AG04449 (cell line): ENCODE data around the gene ZMYM3.

ENCODE experiments used
- CTCF ChIA-PET: fragments of 350-600 bp; formaldehyde crosslinking; extraction: SDS; loops from one replicate; lab custom pipeline; 2021; ENCODE audit warnings: antibody characterized with exemption; lab: Yijun Ruan, JAX
- POLR2A ChIA-PET: fragments of 400-600, 350-600 bp; formaldehyde crosslinking; extraction: SDS; loops from one replicate; lab custom pipeline; 2020; ENCODE audit warnings: antibody characterized with exemption, inconsistent platforms; lab: Yijun Ruan, JAX
- DNase-seq: peaks from one replicate; pipeline ENCODE4 v3.0.0-alpha.2; 2010; ENCODE audit warnings: low read depth, low spot score
- H3K4me3 ChIP-seq: 2 replicates; pipeline ENCODE4 v1.5.1; 2011; ENCODE audit warnings: low read depth, mild to moderate bottlenecking, control low read depth, low read length
- TF ChIP-seq, protein P1 (sequence below): IDR thresholded peaks from one replicate; pipeline ENCODE4 v1.5.1; 2011; ENCODE audit warnings: mild to moderate bottlenecking, moderate library complexity, low read length, control low read depth, inconsistent platforms; ENCODE audit not compliant: insufficient read depth; ENCODE audit errors: missing control alignments

The ZMYM3 gene

DNA sequence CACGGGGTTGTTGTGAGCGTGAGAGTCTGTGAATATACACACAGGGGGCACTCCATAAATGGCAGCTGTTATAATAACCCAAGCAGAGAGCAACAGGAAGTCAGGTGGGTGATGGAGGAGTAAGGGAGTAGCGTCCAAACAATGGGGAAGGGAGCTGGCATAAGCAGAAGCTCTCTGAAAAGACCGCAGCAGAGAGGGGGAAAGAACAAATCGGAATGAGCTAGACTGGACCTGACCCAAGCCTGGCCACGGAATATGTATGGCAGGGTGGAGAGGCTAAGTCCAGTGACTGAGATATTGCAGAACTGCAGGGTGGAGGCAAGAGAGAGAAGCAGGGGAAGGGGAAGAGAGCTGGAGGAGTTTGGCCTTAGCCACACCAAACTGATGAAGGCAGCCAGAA, 37.5 kb downstream of the ZMYM3 start:
- H3K4me3 ChIP-seq: no peak overlapping the region
- TF ChIP-seq, protein P1, sequence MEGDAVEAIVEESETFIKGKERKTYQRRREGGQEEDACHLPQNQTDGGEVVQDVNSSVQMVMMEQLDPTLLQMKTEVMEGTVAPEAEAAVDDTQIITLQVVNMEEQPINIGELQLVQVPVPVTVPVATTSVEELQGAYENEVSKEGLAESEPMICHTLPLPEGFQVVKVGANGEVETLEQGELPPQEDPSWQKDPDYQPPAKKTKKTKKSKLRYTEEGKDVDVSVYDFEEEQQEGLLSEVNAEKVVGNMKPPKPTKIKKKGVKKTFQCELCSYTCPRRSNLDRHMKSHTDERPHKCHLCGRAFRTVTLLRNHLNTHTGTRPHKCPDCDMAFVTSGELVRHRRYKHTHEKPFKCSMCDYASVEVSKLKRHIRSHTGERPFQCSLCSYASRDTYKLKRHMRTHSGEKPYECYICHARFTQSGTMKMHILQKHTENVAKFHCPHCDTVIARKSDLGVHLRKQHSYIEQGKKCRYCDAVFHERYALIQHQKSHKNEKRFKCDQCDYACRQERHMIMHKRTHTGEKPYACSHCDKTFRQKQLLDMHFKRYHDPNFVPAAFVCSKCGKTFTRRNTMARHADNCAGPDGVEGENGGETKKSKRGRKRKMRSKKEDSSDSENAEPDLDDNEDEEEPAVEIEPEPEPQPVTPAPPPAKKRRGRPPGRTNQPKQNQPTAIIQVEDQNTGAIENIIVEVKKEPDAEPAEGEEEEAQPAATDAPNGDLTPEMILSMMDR: no peak
- POLR2A ChIA-PET: no interaction called here
- DNase-seq: no peak
- CTCF ChIA-PET: no interaction called here

DNA sequence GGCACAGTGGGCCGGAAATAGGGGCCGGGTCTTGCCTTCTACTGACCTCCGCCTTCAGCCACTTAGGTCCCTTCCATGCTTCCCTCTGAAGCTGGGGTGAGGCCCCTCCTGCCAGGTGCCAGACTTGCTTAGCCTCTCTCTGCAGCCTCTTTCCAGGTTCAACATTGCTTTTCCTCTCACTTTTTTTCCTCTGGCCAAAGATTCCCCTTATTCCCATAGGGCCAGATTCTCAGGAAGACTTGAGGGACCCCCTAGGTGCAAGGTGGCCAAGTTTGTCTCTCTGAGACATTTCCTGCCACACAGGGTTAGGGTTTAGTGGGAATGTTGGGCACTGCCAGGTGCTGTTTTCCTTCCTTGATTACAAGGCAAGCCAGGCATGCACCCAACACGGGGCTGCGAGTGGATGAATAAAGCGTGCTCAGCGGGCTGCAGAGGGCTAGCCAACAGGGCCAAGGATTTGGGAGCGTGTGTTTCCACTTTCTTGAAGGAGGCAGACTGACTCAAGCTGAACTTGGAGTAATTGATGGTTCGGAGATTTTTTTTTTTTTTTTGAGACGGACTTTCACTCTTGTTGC, 38.5 kb downstream of the ZMYM3 start:
- CTCF ChIA-PET: no interaction called here
- H3K4me3 ChIP-seq: no peak overlapping the region

DNA sequence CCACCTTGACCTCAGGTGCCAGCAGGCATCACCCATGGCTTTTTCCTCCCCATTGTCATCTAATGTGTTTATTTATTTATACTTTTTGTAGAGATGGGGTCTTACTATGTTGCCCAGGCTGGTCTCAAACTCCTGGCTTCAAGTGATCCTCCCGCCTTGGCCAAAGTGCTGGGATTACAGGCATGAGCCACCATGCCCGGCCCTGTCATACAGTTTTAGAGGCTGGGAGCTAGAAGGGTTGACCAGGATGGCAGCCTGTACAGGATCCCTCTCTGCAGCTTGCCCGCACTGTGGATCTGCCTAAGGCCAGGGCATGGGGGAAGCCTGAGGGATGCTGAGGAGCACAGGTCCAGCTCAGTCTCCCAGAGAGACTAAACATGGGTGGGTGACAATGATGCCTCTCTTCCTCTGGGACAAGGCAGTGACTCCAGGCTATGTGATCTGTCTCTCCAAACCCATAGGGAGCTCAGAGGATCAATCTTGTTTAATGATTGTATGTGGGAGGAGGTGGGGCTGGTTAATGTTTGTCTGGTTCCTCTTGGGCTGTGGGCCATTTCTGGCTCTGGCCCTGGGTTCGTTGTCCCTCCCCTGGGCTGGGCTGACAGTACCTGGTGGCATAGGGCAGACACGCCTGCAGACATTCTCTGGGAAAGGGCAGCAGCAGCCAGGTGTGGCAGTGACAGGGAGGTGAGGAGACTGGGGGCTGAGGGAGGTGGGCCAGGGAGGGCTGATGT, 39.2 kb downstream of the ZMYM3 start:
- ChIA-PET POLR2A (no interaction called here), CTCF (no interaction called here)
- TF ChIP-seq, protein P1: no peak
- no peak for DNase-seq
- no peak overlapping the region for H3K4me3 ChIP-seq

More for the DNA sequence above, 38.5 kb downstream of the ZMYM3 start:
- no peak for DNase-seq
- TF ChIP-seq, protein P1: no peak
- POLR2A ChIA-PET: no interaction called here

GRCh38 chrX:71214152-71214551, 39.8 kb downstream of the ZMYM3 start:
- ChIA-PET CTCF (no interaction called here), POLR2A (no interaction called here)
- no peak overlapping the region for H3K4me3 ChIP-seq
- DNase-seq: no peak
- TF ChIP-seq, protein P1: no peak

DNA sequence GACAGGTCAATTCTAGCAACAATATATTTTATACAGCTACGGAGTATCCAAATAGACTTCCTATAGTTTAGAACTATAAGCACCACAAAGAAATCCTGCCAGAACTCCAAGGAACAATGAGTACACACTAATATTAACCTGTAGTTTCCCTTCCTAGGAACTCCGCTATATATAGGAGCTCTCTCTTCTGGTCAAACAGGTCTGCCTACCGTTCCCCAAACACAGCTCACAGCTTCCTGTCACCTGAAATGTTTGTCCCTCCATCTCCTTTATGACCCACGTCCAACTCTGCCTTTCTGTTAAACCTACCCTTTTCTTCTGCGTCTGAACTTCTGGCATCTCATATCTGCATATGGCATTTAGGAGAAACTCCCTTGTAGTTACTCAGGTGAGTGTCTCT, 41.4 kb downstream of the ZMYM3 start:
- TF ChIP-seq, protein P1: no peak
- no peak overlapping the region for H3K4me3 ChIP-seq
- CTCF ChIA-PET: no interaction called here
- no peak for DNase-seq
- POLR2A ChIA-PET: no interaction called here

GRCh38 chrX:71210816-71211215, 43.1 kb downstream of the ZMYM3 start:
- CTCF ChIA-PET: interaction anchor here (1.0 kb wide), 1 partner anchor 9 kb away, joined by 3 read pairs; no protein-coding TSS in a partner anchor
- no peak overlapping the region for H3K4me3 ChIP-seq
- DNase-seq: no peak
- POLR2A ChIA-PET: interaction anchor here (0.9 kb wide), 1 partner anchor 72 kb away, joined by 3 read pairs; the partner anchor contains the start of gene NONO
- TF ChIP-seq, protein P1: no peak
